Astrocyte (in vitro differentiated cells and primary cell): Measurements from ENCODE around the gene BMS1. TPM values are rescaled to one million over a fixed set of nuclear protein-coding genes. Genes with fewer than 3 reads are reported as not detected.

Experiments used
- DNase-seq: peaks from one replicate; pipeline ENCODE4 v3.0.0-alpha.2; 2010; ENCODE audit warnings: low read depth
- FAIRE-seq: peaks from 2 replicates; lab custom pipeline; 2011; peaks lifted over from hg19 to GRCh38; lab: Jason Lieb, UNC
- H2AFZ ChIP-seq: 2 replicates; pipeline ENCODE4 v1.6.0; 2012; ENCODE audit warnings: low read depth, low read length, inconsistent platforms
- H3K27ac ChIP-seq: 2 replicates; pipeline ENCODE4 v1.5.1; 2011; ENCODE audit warnings: low read depth, low read length, inconsistent platforms
- H3K27me3 ChIP-seq: 2 replicates; pipeline ENCODE4 v1.6.0; 2011; ENCODE audit warnings: low read length, inconsistent platforms; ENCODE audit not compliant: insufficient read depth
- H3K36me3 ChIP-seq: 2 replicates; pipeline ENCODE4 v1.5.1; 2011; ENCODE audit warnings: low read length, inconsistent platforms; ENCODE audit not compliant: insufficient read depth
- H3K4me1 ChIP-seq: 2 replicates; pipeline ENCODE4 v1.5.1; 2011; ENCODE audit warnings: low read length, inconsistent platforms; ENCODE audit not compliant: insufficient read depth
- H3K4me2 ChIP-seq: 2 replicates; pipeline ENCODE4 v1.6.0; 2012; ENCODE audit warnings: low read length, inconsistent platforms
- H3K4me3 ChIP-seq: 2 replicates; pipeline ENCODE4 v1.5.1; 2011; ENCODE audit warnings: low read depth, mild to moderate bottlenecking, low read length, inconsistent platforms; ENCODE audit not compliant: insufficient read depth
- H3K79me2 ChIP-seq: 2 replicates; pipeline ENCODE4 v1.6.0; 2012; ENCODE audit warnings: mild to moderate bottlenecking, low read length, inconsistent platforms; ENCODE audit not compliant: insufficient read depth
- H3K9ac ChIP-seq: 2 replicates; pipeline ENCODE4 v1.6.0; 2012; ENCODE audit warnings: mild to moderate bottlenecking, low read length, inconsistent platforms
- H3K9me3 ChIP-seq: 2 replicates; pipeline ENCODE4 v1.5.1; 2012; ENCODE audit warnings: low read depth, mild to moderate bottlenecking, low read length, inconsistent platforms; ENCODE audit not compliant: insufficient read depth
- H4K20me1 ChIP-seq: 2 replicates; pipeline ENCODE4 v1.6.0; 2012; ENCODE audit warnings: low read length, inconsistent platforms; ENCODE audit not compliant: insufficient read depth
- H3K27ac Mint-ChIP-seq: one replicate; pipeline ENCODE4 v1.8.0; 2021; ENCODE audit warnings: mild to moderate bottlenecking, mixed read lengths; ENCODE audit not compliant: unreplicated experiment
- H3K27me3 Mint-ChIP-seq: one replicate; pipeline ENCODE4 v1.8.0; 2021; ENCODE audit warnings: low read depth, mixed read lengths; ENCODE audit not compliant: unreplicated experiment
- H3K36me3 Mint-ChIP-seq: one replicate; pipeline ENCODE4 v1.8.0; 2021; ENCODE audit warnings: low read depth, mixed read lengths; ENCODE audit not compliant: unreplicated experiment
- H3K4me1 Mint-ChIP-seq: one replicate; pipeline ENCODE4 v1.8.0; 2021; ENCODE audit warnings: low read depth, mixed read lengths; ENCODE audit not compliant: unreplicated experiment
- H3K4me3 Mint-ChIP-seq: one replicate; pipeline ENCODE4 v1.8.0; 2021; ENCODE audit warnings: mild to moderate bottlenecking, moderate library complexity, mixed read lengths; ENCODE audit not compliant: unreplicated experiment
- H3K9me3 Mint-ChIP-seq: one replicate; pipeline ENCODE4 v1.8.0; 2021; ENCODE audit warnings: mild to moderate bottlenecking, mixed read lengths; ENCODE audit not compliant: unreplicated experiment
- EZH2 ChIP-seq: IDR thresholded peaks from 2 replicates; pipeline ENCODE4 v1.6.1; 2012; ENCODE audit warnings: mild to moderate bottlenecking, low read length, inconsistent platforms; ENCODE audit not compliant: insufficient read depth
- total RNA-seq: library from RNA; stranded (reverse); gene quantifications from 2 replicates; pipeline ENCODE4 v1.2.1, GENCODE V29; 2021
- TF ChIP-seq, protein P1 (sequence below): IDR thresholded peaks from 2 replicates; pipeline ENCODE4 v1.5.1; 2011; ENCODE audit warnings: low read depth, mild to moderate bottlenecking, inconsistent platforms, low read length, moderate library complexity; ENCODE audit not compliant: insufficient read depth

BMS1 gene
- total RNA-seq, 1 donor from 2014 or later: 26.3 TPM

DNA sequence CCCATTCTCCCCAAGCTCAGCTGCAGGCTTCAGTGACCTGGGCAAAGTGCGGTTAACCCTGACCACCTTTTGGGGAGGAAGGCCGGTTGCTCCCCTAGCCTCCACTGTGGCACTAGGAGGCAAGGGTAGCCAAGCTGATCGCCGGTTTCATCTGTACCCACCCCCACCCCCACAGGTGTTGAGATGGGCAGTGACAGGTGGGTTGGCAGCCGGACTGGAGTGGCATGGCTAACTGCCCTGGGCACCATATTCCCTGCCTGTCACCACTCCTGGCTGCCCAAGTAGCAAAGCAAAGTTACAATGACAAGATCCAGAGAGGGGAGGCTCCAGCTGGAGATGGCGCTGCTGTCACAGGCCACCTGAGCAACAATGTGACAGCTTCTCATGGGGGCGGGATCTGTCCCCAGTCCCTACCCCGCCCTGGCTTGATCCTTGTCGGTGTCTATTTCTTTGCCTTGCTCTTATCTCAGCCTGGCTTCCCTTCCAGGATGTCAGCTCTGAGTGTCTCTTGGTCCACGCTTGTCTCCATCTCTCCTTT is 27.0 kb upstream of the BMS1 start:
- no peak overlapping the region for H3K4me2 ChIP-seq
- Mint-ChIP-seq H3K4me1 (peaks cover 1% of the 10 kb centered on the region), H3K36me3 (no peaks in the 10 kb centered on the region), H3K27ac (no peak overlapping the region), H3K4me3 (no peak overlapping the region), H3K9me3 (no peaks in the 10 kb centered on the region), H3K27me3 (peaks cover 77% of the 10 kb centered on the region)
- H3K27me3 ChIP-seq: peaks cover 18% of the 10 kb centered on the region
- H3K27ac ChIP-seq: no peak overlapping the region
- DNase-seq (no peak), FAIRE-seq (no peak)
- no peak overlapping the region for H2AFZ ChIP-seq
- no peak overlapping the region for H3K4me3 ChIP-seq
- no peaks in the 10 kb centered on the region for H3K36me3 ChIP-seq
- H4K20me1 ChIP-seq: no peaks in the 10 kb centered on the region
- H3K79me2 ChIP-seq: no peaks in the 10 kb centered on the region
- TF ChIP-seq, protein P1, sequence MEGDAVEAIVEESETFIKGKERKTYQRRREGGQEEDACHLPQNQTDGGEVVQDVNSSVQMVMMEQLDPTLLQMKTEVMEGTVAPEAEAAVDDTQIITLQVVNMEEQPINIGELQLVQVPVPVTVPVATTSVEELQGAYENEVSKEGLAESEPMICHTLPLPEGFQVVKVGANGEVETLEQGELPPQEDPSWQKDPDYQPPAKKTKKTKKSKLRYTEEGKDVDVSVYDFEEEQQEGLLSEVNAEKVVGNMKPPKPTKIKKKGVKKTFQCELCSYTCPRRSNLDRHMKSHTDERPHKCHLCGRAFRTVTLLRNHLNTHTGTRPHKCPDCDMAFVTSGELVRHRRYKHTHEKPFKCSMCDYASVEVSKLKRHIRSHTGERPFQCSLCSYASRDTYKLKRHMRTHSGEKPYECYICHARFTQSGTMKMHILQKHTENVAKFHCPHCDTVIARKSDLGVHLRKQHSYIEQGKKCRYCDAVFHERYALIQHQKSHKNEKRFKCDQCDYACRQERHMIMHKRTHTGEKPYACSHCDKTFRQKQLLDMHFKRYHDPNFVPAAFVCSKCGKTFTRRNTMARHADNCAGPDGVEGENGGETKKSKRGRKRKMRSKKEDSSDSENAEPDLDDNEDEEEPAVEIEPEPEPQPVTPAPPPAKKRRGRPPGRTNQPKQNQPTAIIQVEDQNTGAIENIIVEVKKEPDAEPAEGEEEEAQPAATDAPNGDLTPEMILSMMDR: no peak
- TF ChIP-seq EZH2: peak; percentile 26
- no peaks in the 10 kb centered on the region for H3K9me3 ChIP-seq
- peaks cover 8% of the 10 kb centered on the region for H3K4me1 ChIP-seq
- H3K9ac ChIP-seq: no peak overlapping the region

DNA sequence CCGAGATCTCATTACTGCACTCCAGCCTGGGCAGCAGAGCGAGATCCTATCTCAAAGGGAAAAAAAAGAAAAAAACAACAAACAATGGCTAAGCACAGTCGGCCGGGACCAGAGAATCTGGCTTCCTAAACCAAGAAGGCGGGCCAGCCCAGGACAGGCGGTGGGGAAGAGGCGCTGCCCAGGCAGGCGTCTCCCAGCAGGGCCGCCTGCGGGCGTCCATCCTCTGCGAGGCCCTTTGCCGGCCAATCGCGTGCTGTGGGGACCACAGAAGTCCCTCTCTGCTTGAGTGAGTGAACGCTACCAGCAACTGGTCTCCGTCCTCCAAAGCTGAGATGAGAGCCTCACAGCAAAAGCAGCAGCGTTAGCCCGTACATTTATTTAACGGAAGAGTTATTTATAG is 14.7 kb upstream of the BMS1 start:
- H3K79me2 ChIP-seq: no peaks in the 10 kb centered on the region

More for the DNA sequence above, 14.7 kb upstream of the BMS1 start:
- H3K4me1 ChIP-seq: no peaks in the 10 kb centered on the region
- no peaks in the 10 kb centered on the region for H3K36me3 ChIP-seq
- H3K9ac ChIP-seq: no peak overlapping the region
- no peak overlapping the region for H3K4me2 ChIP-seq
- Mint-ChIP-seq H3K36me3 (no peaks in the 10 kb centered on the region), H3K27ac (no peak overlapping the region), H3K4me1 (no peaks in the 10 kb centered on the region), H3K9me3 (no peaks in the 10 kb centered on the region), H3K27me3 (peaks cover 42% of the 10 kb centered on the region), H3K4me3 (no peak overlapping the region)
- TF ChIP-seq, protein P1: no peak
- TF ChIP-seq EZH2: no peak
- H3K9me3 ChIP-seq: no peaks in the 10 kb centered on the region
- no peak overlapping the region for H2AFZ ChIP-seq
- no peaks in the 10 kb centered on the region for H4K20me1 ChIP-seq
- DNase-seq (no peak), FAIRE-seq (no peak)
- no peak overlapping the region for H3K4me3 ChIP-seq
- no peak overlapping the region for H3K27ac ChIP-seq
- H3K27me3 ChIP-seq: no peaks in the 10 kb centered on the region
